Glutamatergic neuron (in vitro differentiated cells): ENCODE data around the gene TSHZ1. TPM values are rescaled to one million over a fixed set of nuclear protein-coding genes. Genes with fewer than 3 reads are reported as not detected.

Experiments
- DNase-seq: peaks from one replicate; pipeline ENCODE4 v3.0.0; 2022
- H3K27ac Mint-ChIP-seq: one replicate; pipeline ENCODE4 v1.8.0; 2020; ENCODE audit warnings: mild to moderate bottlenecking, mixed read lengths, inconsistent platforms; ENCODE audit not compliant: unreplicated experiment
- H3K27me3 Mint-ChIP-seq: one replicate; pipeline ENCODE4 v1.8.0; 2020; ENCODE audit warnings: mild to moderate bottlenecking, moderate library complexity, mixed read lengths, inconsistent platforms; ENCODE audit not compliant: unreplicated experiment
- H3K36me3 Mint-ChIP-seq: one replicate; pipeline ENCODE4 v1.8.0; 2020; ENCODE audit warnings: mild to moderate bottlenecking, mixed read lengths, inconsistent platforms; ENCODE audit not compliant: unreplicated experiment
- H3K4me1 Mint-ChIP-seq: one replicate; pipeline ENCODE4 v1.8.0; 2020; ENCODE audit warnings: mild to moderate bottlenecking, low read depth, mixed read lengths, inconsistent platforms; ENCODE audit not compliant: unreplicated experiment
- H3K4me3 Mint-ChIP-seq: one replicate; pipeline ENCODE4 v1.8.0; 2020; ENCODE audit warnings: mild to moderate bottlenecking, mixed read lengths, inconsistent platforms; ENCODE audit not compliant: unreplicated experiment
- H3K9me3 Mint-ChIP-seq: one replicate; pipeline ENCODE4 v1.8.0; 2020; ENCODE audit warnings: mild to moderate bottlenecking, moderate library complexity, mixed read lengths, inconsistent platforms; ENCODE audit not compliant: unreplicated experiment
- CTCF ChIP-seq: fragments of 200-600 bp; sonication (generic); IDR thresholded peaks from one replicate; pipeline ENCODE4 v1.5.0; 2021; ENCODE audit not compliant: partially characterized antibody, unreplicated experiment
- total RNA-seq: library from RNA; stranded (reverse); fragmentation: NEBNext Ultra II Directional; extraction: Animal tissue kit (Norgen Biotek cat#: 25700); gene quantifications from one replicate; pipeline ENCODE4 v1.2.1, GENCODE V29; 2021; ENCODE audit not compliant: unreplicated experiment

The TSHZ1 gene
- total RNA-seq, 1 donor from 2014 or later = 5.3 TPM

- Mint-ChIP-seq H3K4me3 (no peak overlapping the region), H3K27ac (no peak overlapping the region), H3K4me1 (no peaks in the 10 kb centered on the region), H3K36me3 (no peaks in the 10 kb centered on the region), H3K27me3 (no peaks in the 10 kb centered on the region), H3K9me3 (no peaks in the 10 kb centered on the region)
- TF ChIP-seq CTCF = no peak
- DNase-seq = no peak
Measured at GRCh38 chr18:75293591-75293990, 83.0 kb downstream of the TSHZ1 start.

DNA sequence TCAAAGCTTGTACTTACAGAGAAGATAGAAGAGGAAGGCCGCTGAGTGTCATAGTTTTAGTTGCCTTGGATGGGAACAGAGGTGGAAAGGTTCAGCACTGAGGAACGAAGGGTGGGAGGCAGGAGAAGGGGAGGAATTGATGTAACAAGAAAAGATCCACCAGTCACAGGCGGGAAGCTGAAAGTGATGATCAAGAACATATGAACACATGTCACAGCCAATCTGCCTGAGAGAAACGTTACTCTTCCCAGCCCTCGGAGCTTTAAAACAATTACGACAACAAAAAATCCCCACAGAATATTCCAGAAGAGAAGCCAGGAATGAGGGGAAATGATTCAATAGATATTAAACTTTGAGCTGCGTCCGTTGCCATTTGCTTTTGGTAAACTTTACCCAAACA, 87.1 kb downstream of the TSHZ1 start:
- Mint-ChIP-seq H3K27me3 (no peaks in the 10 kb centered on the region), H3K27ac (no peak overlapping the region), H3K4me1 (no peaks in the 10 kb centered on the region), H3K36me3 (no peaks in the 10 kb centered on the region), H3K9me3 (no peaks in the 10 kb centered on the region), H3K4me3 (no peak overlapping the region)
- TF ChIP-seq CTCF = no peak
- DNase-seq = no peak

DNA sequence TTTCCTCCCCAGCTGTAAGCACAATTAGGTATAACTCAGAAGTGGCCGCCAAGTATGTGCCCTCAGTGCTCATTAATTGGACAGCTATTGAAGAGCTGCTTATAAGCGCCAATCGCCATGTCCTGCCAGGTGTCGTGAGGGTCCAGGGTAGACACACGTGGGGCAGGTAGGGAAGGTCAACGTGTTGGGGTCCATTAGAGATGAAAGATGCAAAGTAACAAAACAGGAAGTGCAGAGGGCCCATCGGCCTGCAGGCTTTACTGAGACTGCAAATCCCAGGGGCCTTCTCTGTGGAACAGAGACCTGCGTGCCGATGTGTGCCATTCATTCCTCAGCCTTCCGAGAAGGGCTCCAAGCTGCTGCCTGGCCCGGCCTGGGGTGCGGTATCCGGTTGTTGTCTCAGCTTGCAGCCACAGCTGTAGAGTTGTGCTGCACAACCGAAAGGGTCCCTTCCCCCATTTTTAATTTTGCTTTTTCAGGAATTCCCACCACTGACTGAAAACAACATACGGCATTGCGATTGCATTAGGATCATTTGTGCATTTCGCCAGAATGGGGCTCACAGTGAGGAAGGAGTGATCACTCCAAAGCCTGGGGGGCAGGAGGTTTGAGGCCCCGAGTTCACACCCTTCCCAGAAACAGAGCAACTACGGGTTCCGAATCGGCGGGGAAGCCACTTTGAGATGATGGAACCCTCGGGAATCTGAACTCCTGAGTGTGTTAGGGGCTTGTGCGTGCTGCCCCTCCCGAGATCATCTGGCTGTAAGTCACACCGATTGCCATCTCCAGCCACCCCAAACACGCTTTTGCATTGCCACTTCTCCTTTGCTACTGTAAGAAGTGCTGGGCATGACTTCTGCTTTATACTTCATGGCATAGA, 94.3 kb downstream of the TSHZ1 start:
- Mint-ChIP-seq H3K36me3 (peaks cover 6% of the 10 kb centered on the region), H3K9me3 (no peaks in the 10 kb centered on the region), H3K4me1 (no peaks in the 10 kb centered on the region), H3K27ac (no peak overlapping the region), H3K4me3 (no peak overlapping the region), H3K27me3 (peaks cover 3% of the 10 kb centered on the region)
- no peak for TF ChIP-seq CTCF
- DNase-seq = no peak

DNA sequence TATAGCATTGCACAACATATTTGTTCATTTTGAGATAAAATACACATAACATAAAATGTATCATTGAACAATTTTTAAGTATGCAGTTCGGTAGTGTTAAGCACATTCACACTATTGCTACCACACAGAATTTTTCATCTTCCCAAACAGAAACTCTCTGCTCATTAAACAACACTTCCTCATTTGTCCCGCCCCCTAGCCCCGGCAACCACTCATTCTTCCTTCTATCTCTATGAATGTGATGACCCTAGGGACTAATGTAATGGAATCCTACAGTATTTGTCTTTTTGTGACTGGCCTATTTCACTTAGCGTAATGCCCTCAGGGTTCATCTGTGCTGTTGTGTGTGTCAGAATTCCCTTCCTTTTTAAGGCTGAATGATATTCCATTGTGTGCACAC, 95.4 kb downstream of the TSHZ1 start:
- H3K4me1 Mint-ChIP-seq = no peaks in the 10 kb centered on the region

More for the DNA sequence above, 95.4 kb downstream of the TSHZ1 start:
- H3K4me3 Mint-ChIP-seq = no peak overlapping the region
- TF ChIP-seq CTCF = no peak
- no peak for DNase-seq
- peaks cover 3% of the 10 kb centered on the region for H3K9me3 Mint-ChIP-seq
- H3K36me3 Mint-ChIP-seq = peaks cover 6% of the 10 kb centered on the region
- H3K27ac Mint-ChIP-seq = no peak overlapping the region
- H3K27me3 Mint-ChIP-seq = peaks cover 3% of the 10 kb centered on the region
